Endothelial cell of umbilical vein (primary cell): ENCODE data around the gene DNAI1. TPM values are rescaled to one million over a fixed set of nuclear protein-coding genes. Genes with fewer than 3 reads are reported as not detected.

ENCODE experiments used
- BruUV-seq: library from RNA; stranded (reverse); fragments of 400-500 nt; replicated peaks from 2 replicates; lab custom pipeline; 2021; lab: Mats Ljungman, UMichigan
- CTCF ChIA-PET: fragments of 300-600, 350-600 bp; sonication (Branson Sonifier 250); formaldehyde crosslinking; loops from one replicate; lab custom pipeline; 2021; ENCODE audit warnings: antibody characterized with exemption, inconsistent platforms; lab: Charles Lee
- POLR2A ChIA-PET: fragments of 300-600, 350-600 bp; sonication (Branson Sonifier 250); formaldehyde crosslinking; loops from one replicate; lab custom pipeline; 2021; ENCODE audit warnings: antibody characterized with exemption, inconsistent platforms; lab: Charles Lee
- DNase-seq: peaks from one replicate; pipeline ENCODE4 v3.0.0-alpha.2; 2011; ENCODE audit warnings: low read depth, low spot score
- FAIRE-seq: peaks from 2 replicates; lab custom pipeline; 2011; peaks lifted over from hg19 to GRCh38; lab: Jason Lieb, UNC
- H2AFZ ChIP-seq: 2 replicates; pipeline ENCODE4 v1.6.0; 2012; ENCODE audit warnings: low read depth, low read length, control low read depth, inconsistent platforms
- H3K27ac ChIP-seq: 2 replicates; pipeline ENCODE4 v1.5.1; 2011; ENCODE audit warnings: low read depth, mild to moderate bottlenecking, control low read depth, low read length, moderate library complexity; ENCODE audit not compliant: insufficient read depth
- H3K27me3 ChIP-seq, 2 experiments: 2 replicates each; pipeline versions ENCODE4 v1.6.0 to v1.6.1; 2011; ENCODE audit warnings: low read length in 2 of 2, mixed read lengths in 1 of 2; ENCODE audit not compliant: control insufficient read depth in 2 of 2, insufficient read depth in 2 of 2
- H3K36me3 ChIP-seq, 2 experiments: 2 replicates in 1 of 2; 3 replicates in 1 of 2; pipeline ENCODE4 v1.5.1; 2011; ENCODE audit warnings: low read length in 2 of 2, mild to moderate bottlenecking in 1 of 2, moderate library complexity in 1 of 2; ENCODE audit not compliant: control insufficient read depth in 2 of 2, insufficient read depth in 2 of 2; ENCODE audit errors: extremely low read depth in 1 of 2
- H3K4me1 ChIP-seq: 3 replicates; pipeline ENCODE4 v1.5.1; 2011; ENCODE audit warnings: mild to moderate bottlenecking, low read length; ENCODE audit not compliant: control insufficient read depth, insufficient read depth; ENCODE audit errors: extremely low read depth
- H3K4me2 ChIP-seq: 2 replicates; pipeline ENCODE4 v1.6.1; 2011; ENCODE audit warnings: low read length, control low read depth, mixed read lengths; ENCODE audit not compliant: insufficient read depth
- H3K4me3 ChIP-seq, 3 experiments: fragments of 200-600 bp in 1 of 3; sonication (generic), shearing (Covaris generic) in 1 of 3; replicated peaks in 1 of 3; 2 replicates each; pipeline ENCODE4 v1.5.1; 2011 to 2016; ENCODE audit warnings: control low read depth in 3 of 3, low read length in 3 of 3, mild to moderate bottlenecking in 2 of 3, inconsistent platforms in 1 of 3, low read depth in 1 of 3, moderate library complexity in 1 of 3; ENCODE audit not compliant: insufficient read depth in 1 of 3
- H3K79me2 ChIP-seq: 2 replicates; pipeline ENCODE4 v1.6.0; 2012; ENCODE audit warnings: low read length, inconsistent platforms; ENCODE audit not compliant: control insufficient read depth, insufficient read depth
- H3K9ac ChIP-seq: replicated peaks from 2 replicates; pipeline ENCODE3; 2011; ENCODE audit warnings: low read length, control low read depth; ENCODE audit not compliant: insufficient read depth; ENCODE audit errors: extremely low read depth
- H3K9me1 ChIP-seq: replicated peaks from 3 replicates; pipeline ENCODE4 v1.6.0; 2011; ENCODE audit warnings: mild to moderate bottlenecking, low read length; ENCODE audit not compliant: control insufficient read depth, insufficient read depth; ENCODE audit errors: extremely low read depth
- H3K9me3 ChIP-seq: replicated peaks from 2 replicates; pipeline ENCODE4 v1.5.1; 2012; ENCODE audit warnings: low read length, inconsistent platforms; ENCODE audit not compliant: control insufficient read depth, insufficient read depth
- H4K20me1 ChIP-seq: replicated peaks from 2 replicates; pipeline ENCODE3; 2011; ENCODE audit warnings: mild to moderate bottlenecking, low read length; ENCODE audit not compliant: control insufficient read depth, insufficient read depth; ENCODE audit errors: extremely low read depth
- CTCF ChIP-seq, 2 donors: IDR thresholded peaks; 1 replicate in 1 of 2; 2 replicates in 1 of 2; pipeline ENCODE4 v1.5.1; 2011; ENCODE audit warnings: low read length in 2 of 2, mild to moderate bottlenecking in 2 of 2, moderate library complexity in 2 of 2, control low read depth in 1 of 2, inconsistent platforms in 1 of 2, low read depth in 1 of 2; ENCODE audit not compliant: insufficient read depth in 1 of 2; ENCODE audit errors: extremely low read depth in 1 of 2
- POLR2A ChIP-seq: IDR thresholded peaks from 2 replicates; pipeline ENCODE4 v1.6.1; 2012; ENCODE audit warnings: low read depth, mild to moderate bottlenecking, control low read depth, low read length
- dilution Hi-C: fragments of 300-500 bp; cut with MboI; formaldehyde crosslinking; loops from one replicate; pipeline ENCODE4 v1.15.0; 2019; ENCODE audit warnings: low sequenced_read_pairs; ENCODE audit not compliant: extremely low pct_ligation_motif_present
- intact Hi-C: fragments of 100-400 bp; cut with micrococcal nuclease; formaldehyde crosslinking; loops from one replicate; pipeline ENCODE4 v1.10.0; 2022
- polyA plus RNA-seq, 4 experiments: library from polyadenylated mRNA; depleted of rRNA in 3 of 4; stranded (reverse) in 3 of 4; unstranded in 1 of 4; fragments of >200 nt; gene quantifications; 2 replicates each; pipeline versions ENCODE4 v1.2.1 to v1.2.3, GENCODE V29; 2011 to 2012; ENCODE audit warnings: missing spikeins in 1 of 4
- total RNA-seq: library from RNA; stranded (reverse); gene quantifications from 2 replicates; pipeline ENCODE4 v1.2.3, GENCODE V29; 2021

Gene DNAI1
- total and polyA plus RNA-seq, 2 donors (not counting 3 experiments of a cell fraction or from before 2014, with no cell fraction given): not detected

GRCh38 chr9:34501889-34502425 lies 43.4 kb downstream of the DNAI1 start:
- POLR2A ChIA-PET: interaction anchor here (1.0 kb wide), 1 partner anchor 102 kb away, joined by 3 read pairs; no protein-coding TSS in a partner anchor
- H3K9me1 ChIP-seq: no peaks in the 10 kb centered on the region

More at GRCh38 chr9:34501889-34502425, 43.4 kb downstream of the DNAI1 start:
- Histone ChIP-seq H3K4me3 (no peak overlapping the region), H2AFZ (no peak overlapping the region), H4K20me1 (no peaks in the 10 kb centered on the region), H3K79me2 (no peaks in the 10 kb centered on the region), H3K9ac (no peak overlapping the region), H3K27me3 (peaks cover 10 to 17% of the 10 kb centered on the region in 2 experiments), H3K27ac (no peak overlapping the region), H3K9me3 (no peaks in the 10 kb centered on the region), H3K4me1 (peaks cover under 1% of the 10 kb centered on the region), H3K4me2 (no peak overlapping the region), H3K36me3 (no peaks in the 10 kb centered on the region)
- FAIRE-seq: no peak
- DNase-seq: peak; percentile 39
- CTCF ChIA-PET: interaction anchor here (0.6 to 5.1 kb wide), 25 partner anchors 9 to 169 kb away, joined by 3 to 117 read pairs (median 6); partner anchors contain the start of genes DNAI1 and FAM219A
- no TSS peak for BruUV-seq
- dilution Hi-C loops: loop anchor here (25.0 kb wide), 1 partner anchor 90 kb away; no protein-coding TSS in a partner anchor
- no peak for TF ChIP-seq POLR2A
- peak in 1 of 2 donors; percentile 42 for TF ChIP-seq CTCF (IDR thresholded peaks at IDR 0.05; ENCODE audit: extremely low read depth in 1 of 2, insufficient read depth in 1 of 2, low read depth in 1 of 2, low read length in 2 of 2)
- intact Hi-C loops: loop anchor here (2.0 kb wide), 1 partner anchor 45 kb away; no protein-coding TSS in a partner anchor
